Natural killer cell (primary cell): ENCODE data around the gene THOC6. TPM values are rescaled to one million over a fixed set of nuclear protein-coding genes. Genes with fewer than 3 reads are reported as not detected.

Source experiments
- ATAC-seq, 3 donors: fragments of 150-1000 bp in 2 of 3; fragments of 200-7000 bp in 1 of 3; cut with Tn5 transposase; 1 replicate in 1 of 3; 2 replicates in 2 of 3; pipeline ENCODE4 v1.10.0; 2021; ENCODE audit warnings: mild to moderate bottlenecking in 2 of 3, moderate library complexity in 2 of 3
- DNase-seq, 2 donors: peaks; one replicate each; pipeline versions ENCODE4 v3.0.0 to v3.0.0-alpha.2; 2013 to 2021; ENCODE audit warnings: mixed read lengths in 1 of 2
- H3K27ac ChIP-seq: one replicate; pipeline ENCODE4 v1.5.1; 2013; ENCODE audit warnings: mild to moderate bottlenecking, low read length
- H3K27me3 ChIP-seq: one replicate; pipeline ENCODE4 v1.6.1; 2013; ENCODE audit warnings: low read length; ENCODE audit not compliant: control insufficient read depth, insufficient read depth
- H3K36me3 ChIP-seq: one replicate; pipeline ENCODE4 v1.6.1; 2013; ENCODE audit warnings: low read length; ENCODE audit not compliant: control insufficient read depth, insufficient read depth
- H3K4me1 ChIP-seq: one replicate; pipeline ENCODE4 v1.6.1; 2013; ENCODE audit warnings: low read length; ENCODE audit not compliant: control insufficient read depth, insufficient read depth
- H3K4me3 ChIP-seq: one replicate; pipeline ENCODE4 v1.5.1; 2013; ENCODE audit warnings: low read length
- H3K9me3 ChIP-seq: one replicate; pipeline ENCODE4 v1.6.1; 2013; ENCODE audit warnings: low read length; ENCODE audit not compliant: control insufficient read depth, insufficient read depth
- H3K27ac Mint-ChIP-seq, 2 donors: one replicate each; pipeline ENCODE4 v1.8.0; 2022; ENCODE audit warnings: mild to moderate bottlenecking in 2 of 2, mixed read lengths in 2 of 2, moderate library complexity in 1 of 2
- H3K27me3 Mint-ChIP-seq, 2 donors: one replicate each; pipeline ENCODE4 v1.8.0; 2022; ENCODE audit warnings: low read depth in 2 of 2, mixed read lengths in 2 of 2
- H3K36me3 Mint-ChIP-seq: one replicate; pipeline ENCODE4 v1.8.0; 2022; ENCODE audit warnings: mixed read lengths
- H3K4me1 Mint-ChIP-seq, 2 donors: one replicate each; pipeline ENCODE4 v1.8.0; 2022; ENCODE audit warnings: mixed read lengths in 2 of 2
- H3K4me3 Mint-ChIP-seq: one replicate; pipeline ENCODE4 v1.8.0; 2022; ENCODE audit warnings: mild to moderate bottlenecking, moderate library complexity, mixed read lengths
- H3K9me3 Mint-ChIP-seq, 2 donors: one replicate each; pipeline ENCODE4 v1.8.0; 2022; ENCODE audit warnings: mixed read lengths in 2 of 2
- CTCF ChIP-seq: fragments of 200-600 bp; IDR thresholded peaks from one replicate; pipeline ENCODE4 v1.8.0; 2022; ENCODE audit warnings: antibody characterized with exemption
- WGBS: methylation state at CpG from one replicate; pipeline ENCODE4 v1.1.7; 2013; ENCODE audit warnings: missing lambda C conversion rate; ENCODE audit not compliant: insufficient coverage; 5-methylcytosine and 5-hydroxymethylcytosine counted together
- intact Hi-C: fragments of 100-400 bp; cut with micrococcal nuclease; formaldehyde crosslinking; loops from one replicate; pipeline ENCODE4 v1.14.2; 2022
- total RNA-seq, 4 donors: library from RNA; stranded (reverse); fragments of 120-200 nt in 1 of 4; gene quantifications; one replicate each; pipeline versions ENCODE4 v1.2.3 to v1.2.4, GENCODE V29; 2013 to 2022

The THOC6 gene
- total RNA-seq, 3 donors from 2014 or later (not counting 1 experiment from before 2014, with no cell fraction given): 17.1 to 21.5 (median 17.2) TPM

GRCh38 chr16:3038256-3038655, 14.4 kb downstream of the THOC6 start:
- 54% methylated on average over 11 of the region's 11 CpGs for WGBS
- ATAC-seq: no peak

GRCh38 chr16:3038896-3039295, 15.1 kb downstream of the THOC6 start:
- Histone ChIP-seq H3K4me1 (peaks cover 13% of the 10 kb centered on the region), H3K27me3 (peaks cover 57% of the 10 kb centered on the region), H3K4me3 (no peak overlapping the region), H3K27ac (no peak overlapping the region), H3K36me3 (no peaks in the 10 kb centered on the region), H3K9me3 (no peaks in the 10 kb centered on the region)
- ATAC-seq (no peak), DNase-seq (no peak)
- H3K27ac Mint-ChIP-seq: no peak overlapping the region
- no peaks in the 10 kb centered on the region for H3K36me3 Mint-ChIP-seq
- intact Hi-C loops: no loop called here
- peaks cover 0 to 5% of the 10 kb centered on the region in 2 donors for H3K4me1 Mint-ChIP-seq
- no peak for TF ChIP-seq CTCF
- no peak overlapping the region for H3K4me3 Mint-ChIP-seq
- H3K27me3 Mint-ChIP-seq: peaks cover 25 to 40% of the 10 kb centered on the region in 2 donors
- H3K9me3 Mint-ChIP-seq: no peaks in the 10 kb centered on the region
- WGBS: 83% methylated on average over 5 of the region's 5 CpGs

More at GRCh38 chr16:3038256-3038655, 14.4 kb downstream of the THOC6 start:
- no peaks in the 10 kb centered on the region for H3K9me3 Mint-ChIP-seq
- peaks cover 13% of the 10 kb centered on the region for H3K4me1 ChIP-seq
- no peak overlapping the region for H3K27ac Mint-ChIP-seq
- peaks cover 27 to 42% of the 10 kb centered on the region in 2 donors for H3K27me3 Mint-ChIP-seq
- peaks cover 53% of the 10 kb centered on the region for H3K27me3 ChIP-seq
- no peaks in the 10 kb centered on the region for H3K9me3 ChIP-seq
- intact Hi-C loops: no loop called here
- peaks cover 0 to 7% of the 10 kb centered on the region in 2 donors for H3K4me1 Mint-ChIP-seq
- TF ChIP-seq CTCF: no peak
- H3K27ac ChIP-seq: no peak overlapping the region
- no peaks in the 10 kb centered on the region for H3K36me3 ChIP-seq
- no peaks in the 10 kb centered on the region for H3K36me3 Mint-ChIP-seq
- no peak overlapping the region for H3K4me3 ChIP-seq
- no peak overlapping the region for H3K4me3 Mint-ChIP-seq
- no peak for DNase-seq

GRCh38 chr16:3042376-3042775, 18.5 kb downstream of the THOC6 start:
- 86% methylated on average over 1 of the region's 3 CpGs for WGBS

More at GRCh38 chr16:3042376-3042775, 18.5 kb downstream of the THOC6 start:
- peaks cover 11 to 18% of the 10 kb centered on the region in 2 donors for H3K4me1 Mint-ChIP-seq
- TF ChIP-seq CTCF: no peak
- DNase-seq (no peak), ATAC-seq (no peak)
- no peaks in the 10 kb centered on the region for H3K9me3 Mint-ChIP-seq
- Histone ChIP-seq H3K27ac (no peak overlapping the region), H3K4me3 (no peak overlapping the region), H3K27me3 (peaks cover 54% of the 10 kb centered on the region), H3K9me3 (no peaks in the 10 kb centered on the region), H3K36me3 (no peaks in the 10 kb centered on the region), H3K4me1 (peaks cover 28% of the 10 kb centered on the region)
- no peak overlapping the region for H3K27ac Mint-ChIP-seq
- H3K36me3 Mint-ChIP-seq: no peaks in the 10 kb centered on the region
- peaks cover 22 to 37% of the 10 kb centered on the region in 2 donors for H3K27me3 Mint-ChIP-seq
- no peak overlapping the region for H3K4me3 Mint-ChIP-seq
- intact Hi-C loops: no loop called here
